ENCODE data around the gene FBXO8. TPM values are rescaled to one million over a fixed set of nuclear protein-coding genes. Genes with fewer than 3 reads are reported as not detected.
A peak's percentile ranks its signal among the peaks of the same experiment; 100 is the strongest.

Gene FBXO8
- polyA plus RNA-seq, 1 of the 3 experiments (the other 2 are of a cell fraction): 16.0 TPM

DNA sequence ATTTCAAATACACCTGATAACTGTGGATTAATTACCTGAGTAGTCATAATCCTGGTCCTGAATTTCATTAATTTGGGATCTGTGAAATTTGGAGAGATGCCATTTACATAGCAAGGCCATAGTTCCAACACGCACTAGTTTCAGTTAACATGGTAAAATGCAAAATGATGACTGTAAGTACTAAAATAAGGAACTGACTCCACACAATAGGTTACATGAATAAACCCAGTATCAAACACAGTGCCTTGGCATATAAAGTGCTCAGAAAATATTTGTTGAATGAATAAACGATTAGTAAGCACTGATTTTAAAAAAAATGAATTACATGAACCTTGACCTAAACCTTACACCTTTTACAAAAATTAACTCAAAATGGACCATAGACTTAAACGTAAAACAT, 9.0 kb downstream of the FBXO8 start:
- no peak overlapping the region for H3K9ac ChIP-seq
- no peaks in the 10 kb centered on the region for H3K9me2 ChIP-seq
- H3K4me2 ChIP-seq: no peak overlapping the region
- H4K20me1 ChIP-seq (ENCODE audit: insufficient read depth): no peaks in the 10 kb centered on the region
- no peak for DNase-seq
- POLR2A ChIA-PET: no interaction called here
- WGBS (ENCODE audit: low lambda C conversion rate): 99% methylated on average over 3 of the region's 3 CpGs
- peaks cover 70% of the 10 kb centered on the region for H3K79me2 ChIP-seq (ENCODE audit: insufficient read depth)
- CTCF ChIA-PET: no interaction called here
- H3K27ac ChIP-seq (ENCODE audit: low read depth in 2 of 2, low read length in 1 of 2): peak overlapping the region in 1 of 2 experiments; percentile 62; a peak in 2 of 4 replicates
- peaks cover 2 to 9% of the 10 kb centered on the region in 2 experiments for H3K36me3 ChIP-seq (replicated peaks in 1 of 2; ENCODE audit: control insufficient read depth in 1 of 2, insufficient read depth in 2 of 2, low read length in 1 of 2)
- H2AFZ ChIP-seq (ENCODE audit: low read depth): no peak overlapping the region
- H3K4me1 ChIP-seq (ENCODE audit: control insufficient read depth in 1 of 2, insufficient read depth in 2 of 2, low read depth in 1 of 2, low read length in 1 of 2): peaks cover 0 to 2% of the 10 kb centered on the region in 2 experiments; a peak in 2 of 4 replicates
- TF ChIP-seq, protein P1, sequence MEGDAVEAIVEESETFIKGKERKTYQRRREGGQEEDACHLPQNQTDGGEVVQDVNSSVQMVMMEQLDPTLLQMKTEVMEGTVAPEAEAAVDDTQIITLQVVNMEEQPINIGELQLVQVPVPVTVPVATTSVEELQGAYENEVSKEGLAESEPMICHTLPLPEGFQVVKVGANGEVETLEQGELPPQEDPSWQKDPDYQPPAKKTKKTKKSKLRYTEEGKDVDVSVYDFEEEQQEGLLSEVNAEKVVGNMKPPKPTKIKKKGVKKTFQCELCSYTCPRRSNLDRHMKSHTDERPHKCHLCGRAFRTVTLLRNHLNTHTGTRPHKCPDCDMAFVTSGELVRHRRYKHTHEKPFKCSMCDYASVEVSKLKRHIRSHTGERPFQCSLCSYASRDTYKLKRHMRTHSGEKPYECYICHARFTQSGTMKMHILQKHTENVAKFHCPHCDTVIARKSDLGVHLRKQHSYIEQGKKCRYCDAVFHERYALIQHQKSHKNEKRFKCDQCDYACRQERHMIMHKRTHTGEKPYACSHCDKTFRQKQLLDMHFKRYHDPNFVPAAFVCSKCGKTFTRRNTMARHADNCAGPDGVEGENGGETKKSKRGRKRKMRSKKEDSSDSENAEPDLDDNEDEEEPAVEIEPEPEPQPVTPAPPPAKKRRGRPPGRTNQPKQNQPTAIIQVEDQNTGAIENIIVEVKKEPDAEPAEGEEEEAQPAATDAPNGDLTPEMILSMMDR (IDR thresholded peaks at IDR 0.05): no peak
- no peak for TF ChIP-seq NFIC (IDR thresholded peaks at IDR 0.05; ENCODE audit: borderline replicate concordance)
- TF ChIP-seq TCF12 (IDR thresholded peaks at IDR 0.05): no peak
- no peak for TF ChIP-seq YY1 (IDR thresholded peaks at IDR 0.05; ENCODE audit: low read depth)
- TF ChIP-seq, protein P2, sequence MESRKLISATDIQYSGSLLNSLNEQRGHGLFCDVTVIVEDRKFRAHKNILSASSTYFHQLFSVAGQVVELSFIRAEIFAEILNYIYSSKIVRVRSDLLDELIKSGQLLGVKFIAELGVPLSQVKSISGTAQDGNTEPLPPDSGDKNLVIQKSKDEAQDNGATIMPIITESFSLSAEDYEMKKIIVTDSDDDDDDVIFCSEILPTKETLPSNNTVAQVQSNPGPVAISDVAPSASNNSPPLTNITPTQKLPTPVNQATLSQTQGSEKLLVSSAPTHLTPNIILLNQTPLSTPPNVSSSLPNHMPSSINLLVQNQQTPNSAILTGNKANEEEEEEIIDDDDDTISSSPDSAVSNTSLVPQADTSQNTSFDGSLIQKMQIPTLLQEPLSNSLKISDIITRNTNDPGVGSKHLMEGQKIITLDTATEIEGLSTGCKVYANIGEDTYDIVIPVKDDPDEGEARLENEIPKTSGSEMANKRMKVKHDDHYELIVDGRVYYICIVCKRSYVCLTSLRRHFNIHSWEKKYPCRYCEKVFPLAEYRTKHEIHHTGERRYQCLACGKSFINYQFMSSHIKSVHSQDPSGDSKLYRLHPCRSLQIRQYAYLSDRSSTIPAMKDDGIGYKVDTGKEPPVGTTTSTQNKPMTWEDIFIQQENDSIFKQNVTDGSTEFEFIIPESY (IDR thresholded peaks at IDR 0.05; ENCODE audit: borderline replicate concordance, low read depth): no peak
- no peak for TF ChIP-seq FOXJ3 (CRISPR knock-in tag; IDR thresholded peaks at IDR 0.05)
- no peaks in the 10 kb centered on the region for H3F3A ChIP-seq (replicated peaks; ENCODE audit: insufficient read depth)
- H3K9me3 ChIP-seq: peaks cover 5% of the 10 kb centered on the region; the same call in 1 of the 2 replicates
- H3K4me3 ChIP-seq (ENCODE audit: low read depth in 2 of 2, low read length in 1 of 2): no peak overlapping the region
- H3K27me3 ChIP-seq (ENCODE audit: insufficient read depth): no peaks in the 10 kb centered on the region

DNA sequence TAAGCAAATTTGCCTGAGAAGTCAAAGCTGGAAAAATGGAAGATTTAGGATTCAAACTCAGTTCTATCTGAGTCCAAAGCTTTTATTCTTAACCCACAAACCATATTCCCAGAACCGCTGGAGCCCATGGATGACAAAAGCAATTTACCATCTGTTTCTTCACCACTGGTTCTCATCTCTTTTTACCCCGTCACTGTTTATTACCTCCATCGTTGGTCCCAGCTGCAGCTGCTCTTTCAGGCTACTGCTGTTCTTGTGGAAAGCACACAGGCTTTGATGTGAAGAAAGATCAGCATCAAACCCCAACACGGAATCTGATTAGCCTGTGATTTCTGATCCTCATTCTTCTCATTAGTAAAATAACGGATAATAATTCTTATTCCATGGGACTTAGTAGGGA, 9.5 kb downstream of the FBXO8 start:
- 0 out of 2 replicates have a peak, but pooled peaks cover under 1% of the 10 kb centered on the region for H3K9me3 ChIP-seq
- ChIA-PET POLR2A (no interaction called here), CTCF (no interaction called here)
- peaks cover 0 to 2% of the 10 kb centered on the region in 2 experiments; a peak in 2 of 4 replicates for H3K4me1 ChIP-seq (ENCODE audit: control insufficient read depth in 1 of 2, insufficient read depth in 2 of 2, low read depth in 1 of 2, low read length in 1 of 2)
- H3F3A ChIP-seq (replicated peaks; ENCODE audit: insufficient read depth): no peaks in the 10 kb centered on the region
- no peak overlapping the region for H3K4me3 ChIP-seq (ENCODE audit: low read depth in 2 of 2, low read length in 1 of 2)
- peaks cover 67% of the 10 kb centered on the region for H3K79me2 ChIP-seq (ENCODE audit: insufficient read depth)
- H2AFZ ChIP-seq (ENCODE audit: low read depth): no peak overlapping the region
- no peak overlapping the region for H3K4me2 ChIP-seq
- no peaks in the 10 kb centered on the region for H3K9me2 ChIP-seq
- peaks cover 0 to 4% of the 10 kb centered on the region in 2 experiments for H3K36me3 ChIP-seq (replicated peaks in 1 of 2; ENCODE audit: control insufficient read depth in 1 of 2, insufficient read depth in 2 of 2, low read length in 1 of 2)
- no peak for DNase-seq
- no peaks in the 10 kb centered on the region for H3K27me3 ChIP-seq (ENCODE audit: insufficient read depth)
- H4K20me1 ChIP-seq (ENCODE audit: insufficient read depth): no peaks in the 10 kb centered on the region
- H3K9ac ChIP-seq: no peak overlapping the region
- 94% methylated on average over 5 of the region's 5 CpGs for WGBS (ENCODE audit: low lambda C conversion rate)
- peak overlapping the region in 1 of 2 experiments; percentile 62; a peak in 2 of 4 replicates for H3K27ac ChIP-seq (ENCODE audit: low read depth in 2 of 2, low read length in 1 of 2)
- TF ChIP-seq POLR2AphosphoS5 (IDR thresholded peaks at IDR 0.05; ENCODE audit: low read depth, low read length) (no peak), CHD2 (IDR thresholded peaks at IDR 0.05; ENCODE audit: low read length, partially characterized antibody) (no peak), RXRA (IDR thresholded peaks at IDR 0.05; ENCODE audit: borderline replicate concordance, low read depth) (no peak), RAD21 (IDR thresholded peaks at IDR 0.05; ENCODE audit: low read length) (no peak), FOXM1 (IDR thresholded peaks at IDR 0.05; ENCODE audit: low read depth) (no peak), EZH2phosphoT487 (IDR thresholded peaks at IDR 0.05; ENCODE audit: borderline replicate concordance, low read depth) (no peak), SIN3A (IDR thresholded peaks at IDR 0.05; ENCODE audit: borderline replicate concordance, low read depth, low read length) (no peak), NRF1 (IDR thresholded peaks at IDR 0.05; ENCODE audit: low read depth, low read length) (no peak), MXI1 (IDR thresholded peaks at IDR 0.05; ENCODE audit: low read depth, low read length) (no peak)
- TF ChIP-seq, protein P3, sequence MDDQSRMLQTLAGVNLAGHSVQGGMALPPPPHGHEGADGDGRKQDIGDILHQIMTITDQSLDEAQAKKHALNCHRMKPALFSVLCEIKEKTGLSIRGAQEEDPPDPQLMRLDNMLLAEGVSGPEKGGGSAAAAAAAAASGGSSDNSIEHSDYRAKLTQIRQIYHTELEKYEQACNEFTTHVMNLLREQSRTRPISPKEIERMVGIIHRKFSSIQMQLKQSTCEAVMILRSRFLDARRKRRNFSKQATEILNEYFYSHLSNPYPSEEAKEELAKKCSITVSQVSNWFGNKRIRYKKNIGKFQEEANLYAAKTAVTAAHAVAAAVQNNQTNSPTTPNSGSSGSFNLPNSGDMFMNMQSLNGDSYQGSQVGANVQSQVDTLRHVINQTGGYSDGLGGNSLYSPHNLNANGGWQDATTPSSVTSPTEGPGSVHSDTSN (IDR thresholded peaks at IDR 0.05): no peak
- TF ChIP-seq, protein P4, sequence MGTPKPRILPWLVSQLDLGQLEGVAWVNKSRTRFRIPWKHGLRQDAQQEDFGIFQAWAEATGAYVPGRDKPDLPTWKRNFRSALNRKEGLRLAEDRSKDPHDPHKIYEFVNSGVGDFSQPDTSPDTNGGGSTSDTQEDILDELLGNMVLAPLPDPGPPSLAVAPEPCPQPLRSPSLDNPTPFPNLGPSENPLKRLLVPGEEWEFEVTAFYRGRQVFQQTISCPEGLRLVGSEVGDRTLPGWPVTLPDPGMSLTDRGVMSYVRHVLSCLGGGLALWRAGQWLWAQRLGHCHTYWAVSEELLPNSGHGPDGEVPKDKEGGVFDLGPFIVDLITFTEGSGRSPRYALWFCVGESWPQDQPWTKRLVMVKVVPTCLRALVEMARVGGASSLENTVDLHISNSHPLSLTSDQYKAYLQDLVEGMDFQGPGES (IDR thresholded peaks at IDR 0.05; ENCODE audit: low read depth, low read length): no peak
- TF ChIP-seq, protein P5, sequence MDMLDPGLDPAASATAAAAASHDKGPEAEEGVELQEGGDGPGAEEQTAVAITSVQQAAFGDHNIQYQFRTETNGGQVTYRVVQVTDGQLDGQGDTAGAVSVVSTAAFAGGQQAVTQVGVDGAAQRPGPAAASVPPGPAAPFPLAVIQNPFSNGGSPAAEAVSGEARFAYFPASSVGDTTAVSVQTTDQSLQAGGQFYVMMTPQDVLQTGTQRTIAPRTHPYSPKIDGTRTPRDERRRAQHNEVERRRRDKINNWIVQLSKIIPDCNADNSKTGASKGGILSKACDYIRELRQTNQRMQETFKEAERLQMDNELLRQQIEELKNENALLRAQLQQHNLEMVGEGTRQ (IDR thresholded peaks at IDR 0.05; ENCODE audit: borderline replicate concordance, low read depth, low read length): no peak
